Glutamatergic neuron (in vitro differentiated cells): ENCODE results near the gene KLHL22. TPM values are rescaled to one million over a fixed set of nuclear protein-coding genes. Genes with fewer than 3 reads are reported as not detected.
"Not testable (repeated sequence)": the region's sequence is repeated elsewhere in the genome, so short reads cannot be mapped to it uniquely, and the experiment has no call there.

Source experiments
- DNase-seq: peaks from one replicate; pipeline ENCODE4 v3.0.0; 2022
- H3K27ac Mint-ChIP-seq: one replicate; pipeline ENCODE4 v1.8.0; 2020; ENCODE audit warnings: mild to moderate bottlenecking, mixed read lengths, inconsistent platforms; ENCODE audit not compliant: unreplicated experiment
- H3K27me3 Mint-ChIP-seq: one replicate; pipeline ENCODE4 v1.8.0; 2020; ENCODE audit warnings: mild to moderate bottlenecking, moderate library complexity, mixed read lengths, inconsistent platforms; ENCODE audit not compliant: unreplicated experiment
- H3K36me3 Mint-ChIP-seq: one replicate; pipeline ENCODE4 v1.8.0; 2020; ENCODE audit warnings: mild to moderate bottlenecking, mixed read lengths, inconsistent platforms; ENCODE audit not compliant: unreplicated experiment
- H3K4me1 Mint-ChIP-seq: one replicate; pipeline ENCODE4 v1.8.0; 2020; ENCODE audit warnings: mild to moderate bottlenecking, low read depth, mixed read lengths, inconsistent platforms; ENCODE audit not compliant: unreplicated experiment
- H3K4me3 Mint-ChIP-seq: one replicate; pipeline ENCODE4 v1.8.0; 2020; ENCODE audit warnings: mild to moderate bottlenecking, mixed read lengths, inconsistent platforms; ENCODE audit not compliant: unreplicated experiment
- H3K9me3 Mint-ChIP-seq: one replicate; pipeline ENCODE4 v1.8.0; 2020; ENCODE audit warnings: mild to moderate bottlenecking, moderate library complexity, mixed read lengths, inconsistent platforms; ENCODE audit not compliant: unreplicated experiment
- total RNA-seq: library from RNA; stranded (reverse); fragmentation: NEBNext Ultra II Directional; extraction: Animal tissue kit (Norgen Biotek cat#: 25700); gene quantifications from one replicate; pipeline ENCODE4 v1.2.1, GENCODE V29; 2021; ENCODE audit not compliant: unreplicated experiment
- TF ChIP-seq, protein P1 (sequence below): fragments of 200-600 bp; sonication (generic); IDR thresholded peaks from one replicate; pipeline ENCODE4 v1.5.0; 2021; ENCODE audit not compliant: partially characterized antibody, unreplicated experiment

KLHL22 gene
- total RNA-seq, 1 donor from 2014 or later: 20.2 TPM

DNA sequence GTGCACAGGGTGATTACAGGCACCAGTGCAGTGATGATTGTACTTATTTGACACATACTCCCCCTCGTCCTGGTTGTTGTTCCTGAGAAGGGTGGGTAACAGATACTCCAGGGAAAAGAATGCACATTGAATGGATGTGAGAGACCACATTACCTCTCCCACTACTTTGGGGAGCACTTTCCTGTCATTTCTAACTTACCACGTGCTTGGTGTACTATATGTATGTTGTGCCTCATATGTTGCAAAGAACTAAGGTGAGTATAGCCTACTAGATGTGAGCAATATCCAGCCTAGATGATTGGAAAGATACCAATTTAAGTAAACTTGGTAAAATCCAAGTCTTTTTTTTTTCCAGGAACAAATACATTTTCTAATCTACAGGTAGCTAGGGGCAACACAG lies 43.7 kb downstream of the KLHL22 start:
- Mint-ChIP-seq H3K27ac (no peak overlapping the region), H3K9me3 (peaks cover 3% of the 10 kb centered on the region), H3K4me3 (no peak overlapping the region), H3K4me1 (peaks cover 16% of the 10 kb centered on the region), H3K36me3 (no peaks in the 10 kb centered on the region), H3K27me3 (peaks cover 2% of the 10 kb centered on the region)
- no peak for DNase-seq
- TF ChIP-seq, protein P1, sequence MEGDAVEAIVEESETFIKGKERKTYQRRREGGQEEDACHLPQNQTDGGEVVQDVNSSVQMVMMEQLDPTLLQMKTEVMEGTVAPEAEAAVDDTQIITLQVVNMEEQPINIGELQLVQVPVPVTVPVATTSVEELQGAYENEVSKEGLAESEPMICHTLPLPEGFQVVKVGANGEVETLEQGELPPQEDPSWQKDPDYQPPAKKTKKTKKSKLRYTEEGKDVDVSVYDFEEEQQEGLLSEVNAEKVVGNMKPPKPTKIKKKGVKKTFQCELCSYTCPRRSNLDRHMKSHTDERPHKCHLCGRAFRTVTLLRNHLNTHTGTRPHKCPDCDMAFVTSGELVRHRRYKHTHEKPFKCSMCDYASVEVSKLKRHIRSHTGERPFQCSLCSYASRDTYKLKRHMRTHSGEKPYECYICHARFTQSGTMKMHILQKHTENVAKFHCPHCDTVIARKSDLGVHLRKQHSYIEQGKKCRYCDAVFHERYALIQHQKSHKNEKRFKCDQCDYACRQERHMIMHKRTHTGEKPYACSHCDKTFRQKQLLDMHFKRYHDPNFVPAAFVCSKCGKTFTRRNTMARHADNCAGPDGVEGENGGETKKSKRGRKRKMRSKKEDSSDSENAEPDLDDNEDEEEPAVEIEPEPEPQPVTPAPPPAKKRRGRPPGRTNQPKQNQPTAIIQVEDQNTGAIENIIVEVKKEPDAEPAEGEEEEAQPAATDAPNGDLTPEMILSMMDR: no peak

- not testable (repeated sequence) for H3K4me3 Mint-ChIP-seq, H3K27ac Mint-ChIP-seq, DNase-seq, H3K9me3 Mint-ChIP-seq, H3K36me3 Mint-ChIP-seq, H3K27me3 Mint-ChIP-seq
- H3K4me1 Mint-ChIP-seq: peaks cover 13% of the 10 kb centered on the region
Observed at GRCh38 chr22:20451129-20451778, 44.3 kb downstream of the KLHL22 start.

- TF ChIP-seq, protein P1: no peak
Observed at GRCh38 chr22:20450551-20450906, 45.1 kb downstream of the KLHL22 start.

DNA sequence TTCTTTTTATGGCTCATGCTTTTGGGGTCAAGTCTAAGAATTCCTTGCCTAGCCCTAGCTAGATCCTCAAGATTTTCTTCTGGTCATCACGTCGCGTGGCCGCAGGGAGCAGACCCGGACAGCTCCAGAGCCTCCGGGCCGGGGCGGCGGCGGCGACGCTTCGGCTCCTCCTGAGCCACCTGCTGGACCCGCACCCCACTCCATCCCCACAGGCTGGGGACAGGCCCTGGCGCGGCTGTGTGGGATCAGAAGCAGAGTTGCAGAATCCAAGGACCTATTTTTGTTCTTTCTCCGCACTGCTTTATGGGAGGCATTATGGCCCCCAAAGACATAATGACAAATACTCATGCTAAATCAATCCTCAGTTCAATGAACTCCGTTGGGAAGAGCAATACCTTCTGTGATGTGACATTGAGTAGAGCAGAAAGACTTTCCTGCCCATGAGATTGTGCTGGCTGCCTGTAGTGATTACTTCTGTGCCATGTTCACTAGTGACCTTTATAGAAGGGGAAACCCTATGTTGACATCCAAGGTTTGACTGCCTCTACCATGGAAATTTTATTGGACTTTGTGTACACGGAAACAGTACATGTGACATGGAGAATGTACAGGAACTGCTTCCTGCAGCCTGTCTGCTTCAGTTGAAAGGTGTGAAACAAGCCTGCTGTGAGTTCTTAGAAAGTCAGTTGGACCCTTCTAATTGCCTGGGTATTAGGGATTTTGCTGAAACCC lies 45.6 kb downstream of the KLHL22 start:
- DNase-seq: no peak
- no peaks in the 10 kb centered on the region for H3K36me3 Mint-ChIP-seq
- TF ChIP-seq, protein P1: no peak
- peaks cover 2% of the 10 kb centered on the region for H3K27me3 Mint-ChIP-seq
- H3K4me3 Mint-ChIP-seq: no peak overlapping the region
- H3K27ac Mint-ChIP-seq: no peak overlapping the region
- peaks cover 2% of the 10 kb centered on the region for H3K4me1 Mint-ChIP-seq
- peaks cover 2% of the 10 kb centered on the region for H3K9me3 Mint-ChIP-seq

More at GRCh38 chr22:20450551-20450906, 45.1 kb downstream of the KLHL22 start:
- DNase-seq: no peak
- Mint-ChIP-seq H3K4me3 (no peak overlapping the region), H3K9me3 (peaks cover 3% of the 10 kb centered on the region), H3K27me3 (peaks cover 2% of the 10 kb centered on the region), H3K4me1 (peaks cover 7% of the 10 kb centered on the region), H3K36me3 (no peaks in the 10 kb centered on the region), H3K27ac (no peak overlapping the region)

GRCh38 chr22:20448630-20449029 lies 47.0 kb downstream of the KLHL22 start:
- TF ChIP-seq, protein P1: no peak
- no peaks in the 10 kb centered on the region for H3K36me3 Mint-ChIP-seq
- H3K27ac Mint-ChIP-seq: no peak overlapping the region
- H3K4me3 Mint-ChIP-seq: no peak overlapping the region
- DNase-seq: no peak
- H3K4me1 Mint-ChIP-seq: peaks cover 2% of the 10 kb centered on the region
- peaks cover 2% of the 10 kb centered on the region for H3K9me3 Mint-ChIP-seq
- no peaks in the 10 kb centered on the region for H3K27me3 Mint-ChIP-seq
